HFF-Myc (cell line): Measurements from ENCODE around the gene MALRD1.

Experiments used
- DNase-seq: peaks from one replicate; pipeline ENCODE4 v3.0.0-alpha.2; 2011; ENCODE audit warnings: low read depth; ENCODE audit errors: extremely low read depth
- H3K4me3 ChIP-seq: replicated peaks from 2 replicates; pipeline ENCODE4 v1.5.1; 2011; ENCODE audit warnings: low read depth, mild to moderate bottlenecking, control low read depth, low read length
- CTCF ChIP-seq: IDR thresholded peaks from 2 replicates; pipeline ENCODE4 v1.5.1; 2012; ENCODE audit warnings: mild to moderate bottlenecking, low read depth, low read length, control low read depth; ENCODE audit errors: missing control alignments

MALRD1 gene

GRCh38 chr10:19024611-19025010, 24.0 kb upstream of the MALRD1 start:
- H3K4me3 ChIP-seq, result no peak overlapping the region
- no peak for TF ChIP-seq CTCF
- DNase-seq, result no peak

- no peak for TF ChIP-seq CTCF
- DNase-seq, result no peak
- H3K4me3 ChIP-seq, result no peak overlapping the region
Observed at GRCh38 chr10:19031763-19032162, 16.8 kb upstream of the MALRD1 start.

GRCh38 chr10:19033741-19034140, 14.9 kb upstream of the MALRD1 start:
- TF ChIP-seq CTCF, result no peak
- H3K4me3 ChIP-seq, result no peak overlapping the region

GRCh38 chr10:19041171-19041570, 7.4 kb upstream of the MALRD1 start:
- no peak for TF ChIP-seq CTCF
- no peak overlapping the region for H3K4me3 ChIP-seq
- DNase-seq, result no peak

More at GRCh38 chr10:19033741-19034140, 14.9 kb upstream of the MALRD1 start:
- no peak for DNase-seq

- TF ChIP-seq CTCF, result no peak
- DNase-seq, result no peak
Observed at GRCh38 chr10:19043431-19043830, 5.2 kb upstream of the MALRD1 start.

GRCh38 chr10:19046679-19047078, 1.9 kb upstream of the MALRD1 start:
- TF ChIP-seq CTCF, result no peak
- H3K4me3 ChIP-seq, result no peak overlapping the region
- DNase-seq, result no peak

More at GRCh38 chr10:19043431-19043830, 5.2 kb upstream of the MALRD1 start:
- H3K4me3 ChIP-seq, result no peak overlapping the region

- no peak for TF ChIP-seq CTCF
- DNase-seq, result no peak
- H3K4me3 ChIP-seq, result no peak overlapping the region
Observed at GRCh38 chr10:19048891-19049290, 290 bp downstream of the MALRD1 start.
